DND-41 (cell line): ENCODE results near the gene ASIC4.

Source experiments
- ATAC-seq: fragments of 200-7000 bp; cut with Tn5 transposase; 3 replicates; pipeline ENCODE4 v1.9.1; 2021; ENCODE audit warnings: low read depth; ENCODE audit not compliant: insufficient read depth
- DNase-seq: peaks from one replicate; pipeline ENCODE4 v3.0.0-alpha.2; 2020
- H2AFZ ChIP-seq: 2 replicates; pipeline ENCODE4 v1.6.0; 2012; ENCODE audit warnings: low read depth, low read length
- H3K27ac ChIP-seq: 2 replicates; pipeline ENCODE4 v1.5.1; 2012; ENCODE audit warnings: low read length, inconsistent platforms
- H3K27me3 ChIP-seq: fragments of 200-600 bp; sonication (generic); 2 replicates; pipeline ENCODE4 v1.6.0; 2012; ENCODE audit warnings: low read length, mild to moderate bottlenecking, inconsistent platforms; ENCODE audit not compliant: insufficient read depth, poor library complexity
- H3K36me3 ChIP-seq: 2 replicates; pipeline ENCODE4 v1.5.1; 2012; ENCODE audit warnings: low read length, inconsistent platforms; ENCODE audit not compliant: insufficient read depth
- H3K4me1 ChIP-seq: 2 replicates; pipeline ENCODE4 v1.5.1; 2012; ENCODE audit warnings: mild to moderate bottlenecking, low read length; ENCODE audit not compliant: insufficient read depth
- H3K4me2 ChIP-seq: 2 replicates; pipeline ENCODE4 v1.6.0; 2012; ENCODE audit warnings: mild to moderate bottlenecking, moderate library complexity, low read length, inconsistent platforms; ENCODE audit not compliant: insufficient read depth
- H3K4me3 ChIP-seq, 2 experiments: fragments of 200-600 bp in 1 of 2; shearing (Covaris generic) in 1 of 2; 2 replicates each; pipeline ENCODE4 v1.5.1; 2012 to 2016; ENCODE audit warnings: inconsistent platforms in 2 of 2, low read length in 2 of 2, mild to moderate bottlenecking in 2 of 2, low read depth in 1 of 2, moderate library complexity in 1 of 2
- H3K79me2 ChIP-seq: 2 replicates; pipeline ENCODE4 v1.6.0; 2012; ENCODE audit warnings: low read length, inconsistent platforms; ENCODE audit not compliant: insufficient read depth
- H3K9ac ChIP-seq: 2 replicates; pipeline ENCODE4 v1.6.0; 2012; ENCODE audit warnings: low read depth, mild to moderate bottlenecking, inconsistent platforms, low read length, moderate library complexity
- H3K9me3 ChIP-seq: 2 replicates; pipeline ENCODE4 v1.5.1; 2012; ENCODE audit warnings: low read length, moderate library complexity, mild to moderate bottlenecking, inconsistent platforms; ENCODE audit not compliant: insufficient read depth, severe bottlenecking
- H4K20me1 ChIP-seq: 2 replicates; pipeline ENCODE4 v1.6.0; 2012; ENCODE audit warnings: low read length; ENCODE audit not compliant: insufficient read depth
- EZH2 ChIP-seq: IDR thresholded peaks from 3 replicates; pipeline ENCODE4 v1.6.1; 2012; ENCODE audit warnings: borderline replicate concordance, low read depth, mild to moderate bottlenecking, moderate library complexity, low read length, inconsistent platforms; ENCODE audit not compliant: severe bottlenecking
- TF ChIP-seq, protein P1 (sequence below): IDR thresholded peaks from 2 replicates; pipeline ENCODE4 v1.5.1; 2012; ENCODE audit warnings: borderline replicate concordance, low read length, moderate library complexity, mild to moderate bottlenecking; ENCODE audit not compliant: poor library complexity, severe bottlenecking; ENCODE audit errors: extremely low read depth

Gene ASIC4

DNA sequence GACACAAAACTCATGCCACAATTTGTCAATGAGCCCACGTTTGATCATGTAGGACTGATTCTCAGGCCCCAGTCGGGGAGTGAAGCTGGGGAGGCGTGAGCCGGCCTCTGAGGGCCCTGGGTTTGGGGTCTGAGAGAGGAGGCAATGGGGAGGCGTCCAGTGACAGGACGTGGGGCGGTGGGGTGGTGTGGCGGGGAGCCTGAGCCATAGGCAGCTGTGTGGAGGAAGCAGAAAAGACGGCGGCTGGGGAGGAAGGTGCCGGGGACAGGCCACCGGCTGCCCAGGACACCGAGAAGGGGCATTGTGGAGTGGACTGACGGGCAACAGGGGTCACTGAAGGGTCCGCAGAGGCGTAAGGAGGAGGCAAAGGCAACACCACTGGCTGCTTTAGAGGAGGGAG is 22.1 kb downstream of the ASIC4 start:
- H3K79me2 ChIP-seq = no peaks in the 10 kb centered on the region
- H3K9me3 ChIP-seq = no peaks in the 10 kb centered on the region
- ATAC-seq (no peak), DNase-seq (no peak)
- peaks cover 18% of the 10 kb centered on the region for H3K36me3 ChIP-seq
- H2AFZ ChIP-seq = no peak overlapping the region
- no peak for TF ChIP-seq EZH2
- TF ChIP-seq, protein P1, sequence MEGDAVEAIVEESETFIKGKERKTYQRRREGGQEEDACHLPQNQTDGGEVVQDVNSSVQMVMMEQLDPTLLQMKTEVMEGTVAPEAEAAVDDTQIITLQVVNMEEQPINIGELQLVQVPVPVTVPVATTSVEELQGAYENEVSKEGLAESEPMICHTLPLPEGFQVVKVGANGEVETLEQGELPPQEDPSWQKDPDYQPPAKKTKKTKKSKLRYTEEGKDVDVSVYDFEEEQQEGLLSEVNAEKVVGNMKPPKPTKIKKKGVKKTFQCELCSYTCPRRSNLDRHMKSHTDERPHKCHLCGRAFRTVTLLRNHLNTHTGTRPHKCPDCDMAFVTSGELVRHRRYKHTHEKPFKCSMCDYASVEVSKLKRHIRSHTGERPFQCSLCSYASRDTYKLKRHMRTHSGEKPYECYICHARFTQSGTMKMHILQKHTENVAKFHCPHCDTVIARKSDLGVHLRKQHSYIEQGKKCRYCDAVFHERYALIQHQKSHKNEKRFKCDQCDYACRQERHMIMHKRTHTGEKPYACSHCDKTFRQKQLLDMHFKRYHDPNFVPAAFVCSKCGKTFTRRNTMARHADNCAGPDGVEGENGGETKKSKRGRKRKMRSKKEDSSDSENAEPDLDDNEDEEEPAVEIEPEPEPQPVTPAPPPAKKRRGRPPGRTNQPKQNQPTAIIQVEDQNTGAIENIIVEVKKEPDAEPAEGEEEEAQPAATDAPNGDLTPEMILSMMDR = no peak
- H4K20me1 ChIP-seq = peaks cover 18% of the 10 kb centered on the region
- no peak overlapping the region for H3K9ac ChIP-seq
- no peak overlapping the region for H3K4me2 ChIP-seq
- no peak overlapping the region for H3K27ac ChIP-seq
- no peak overlapping the region for H3K4me3 ChIP-seq
- H3K27me3 ChIP-seq = peaks cover 7% of the 10 kb centered on the region
- peaks cover 4% of the 10 kb centered on the region for H3K4me1 ChIP-seq

DNA sequence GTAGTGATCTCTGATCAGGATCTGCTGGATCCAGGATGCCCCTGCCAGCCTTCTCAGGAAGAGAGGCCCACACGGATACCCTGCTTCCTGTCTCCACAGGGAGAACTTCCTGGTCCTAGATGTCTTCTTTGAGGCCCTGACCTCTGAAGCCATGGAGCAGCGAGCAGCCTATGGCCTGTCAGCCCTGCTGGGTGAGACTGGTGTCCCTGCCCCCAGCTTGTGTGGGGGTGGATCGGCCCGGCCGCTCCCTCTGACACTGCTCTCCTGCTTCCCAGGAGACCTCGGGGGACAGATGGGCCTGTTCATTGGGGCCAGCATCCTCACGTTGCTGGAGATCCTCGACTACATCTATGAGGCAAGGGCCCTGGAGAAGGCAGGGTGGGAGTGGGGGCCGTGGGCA is 22.7 kb downstream of the ASIC4 start:
- ATAC-seq (no peak), DNase-seq (no peak)
- Histone ChIP-seq H3K36me3 (peaks cover 21% of the 10 kb centered on the region), H3K9me3 (no peaks in the 10 kb centered on the region), H3K27me3 (peaks cover 7% of the 10 kb centered on the region), H3K4me2 (no peak overlapping the region), H2AFZ (no peak overlapping the region), H4K20me1 (peaks cover 23% of the 10 kb centered on the region), H3K4me3 (no peak overlapping the region), H3K4me1 (peaks cover 10% of the 10 kb centered on the region), H3K79me2 (no peaks in the 10 kb centered on the region), H3K27ac (no peak overlapping the region), H3K9ac (no peak overlapping the region)
- TF ChIP-seq EZH2 = no peak
- TF ChIP-seq, protein P1 = no peak

DNA sequence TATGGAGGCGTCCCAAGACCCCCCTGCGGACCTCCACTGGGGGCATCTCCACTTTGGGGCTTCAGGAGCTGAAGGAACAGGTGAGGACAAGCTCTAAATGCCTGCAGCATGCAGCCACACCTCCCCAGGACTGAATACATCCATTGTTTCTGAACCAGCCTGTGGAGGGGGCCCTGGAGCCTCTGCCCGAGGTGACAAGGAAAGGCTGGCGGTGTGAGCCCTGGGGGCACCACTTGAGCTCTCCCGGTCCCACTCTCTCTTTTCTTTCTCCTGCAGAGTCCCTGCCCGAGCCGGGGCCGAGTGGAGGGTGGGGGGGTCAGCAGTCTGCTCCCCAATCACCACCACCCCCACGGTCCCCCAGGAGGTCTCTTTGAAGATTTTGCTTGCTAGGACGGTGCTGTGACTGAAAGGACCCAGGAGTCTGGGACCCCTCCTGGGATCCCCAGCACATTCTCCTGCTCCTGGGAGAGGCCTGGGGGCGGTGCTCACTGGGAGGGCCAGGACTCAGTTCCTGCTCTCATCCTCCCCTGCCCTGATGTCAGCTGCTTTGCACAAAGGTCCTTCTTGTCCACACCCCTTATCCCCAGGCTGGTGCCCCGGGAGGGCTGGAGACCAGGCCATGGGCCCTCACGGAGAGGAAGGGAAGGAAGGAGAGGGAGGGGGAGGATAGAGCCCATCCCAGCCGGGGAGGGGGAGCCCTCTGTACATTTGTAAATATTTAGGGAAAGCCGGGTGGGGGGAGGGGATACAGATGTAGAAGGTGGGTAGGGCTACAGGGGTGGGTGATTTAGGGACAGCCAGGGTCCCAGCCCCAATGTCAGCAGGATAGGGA is 23.6 kb downstream of the ASIC4 start:
- Histone ChIP-seq H3K27ac (no peak overlapping the region), H4K20me1 (peaks cover 28% of the 10 kb centered on the region), H3K4me1 (peaks cover 19% of the 10 kb centered on the region), H3K4me3 (no peak overlapping the region), H3K36me3 (peaks cover 21% of the 10 kb centered on the region), H2AFZ (no peak overlapping the region), H3K27me3 (no peaks in the 10 kb centered on the region), H3K9ac (no peak overlapping the region), H3K79me2 (no peaks in the 10 kb centered on the region), H3K4me2 (no peak overlapping the region), H3K9me3 (no peaks in the 10 kb centered on the region)
- TF ChIP-seq EZH2 = no peak
- TF ChIP-seq, protein P1 = no peak
- ATAC-seq = no peak
- DNase-seq = no peak
